Thyroid gland (tissue), 4 donors: ENCODE data around the gene ZNRF1. TPM values are rescaled to one million over a fixed set of nuclear protein-coding genes. Genes with fewer than 3 reads are reported as not detected.
A peak's percentile ranks its signal among the peaks of the same experiment; 100 is the strongest.

Experiments used
- DNase-seq, 2 donors: peaks; one replicate each; pipeline ENCODE4 v3.0.0-alpha.2; 2019
- H3K27ac ChIP-seq, 3 donors: fragments of 200-600 bp; sonication (generic); 1 replicate in 2 of 3; 2 replicates in 1 of 3; pipeline ENCODE4 v1.5.1; 2016 to 2019; ENCODE audit warnings: mild to moderate bottlenecking in 1 of 3, moderate library complexity in 1 of 3
- H3K27me3 ChIP-seq: fragments of 200-600 bp; sonication (generic); one replicate; pipeline ENCODE4 v1.5.1; 2019
- H3K36me3 ChIP-seq, 2 donors: fragments of 200-600 bp; sonication (generic); one replicate each; pipeline ENCODE4 v1.5.1; 2016 to 2019
- H3K4me1 ChIP-seq, 2 donors: fragments of 200-600 bp; sonication (generic); one replicate each; pipeline ENCODE4 v1.5.1; 2017 to 2019
- H3K4me3 ChIP-seq, 3 donors: fragments of 200-600 bp; sonication (generic); replicated peaks in 1 of 3; 1 replicate in 2 of 3; 2 replicates in 1 of 3; pipeline ENCODE4 v1.5.1; 2016; ENCODE audit warnings: mild to moderate bottlenecking in 1 of 3
- H3K9me3 ChIP-seq: fragments of 200-600 bp; sonication (generic); one replicate; pipeline ENCODE4 v1.5.1; 2017
- CTCF ChIP-seq, 6 experiments: fragments of 200-600 bp in 3 of 6; fragments of 450-650 bp in 3 of 6; sonication (generic) in 3 of 6; IDR thresholded peaks; one replicate each; pipeline ENCODE4 v1.5.1; 2016 to 2019; ENCODE audit warnings: antibody characterized with exemption in 6 of 6, mild to moderate bottlenecking in 2 of 6, inconsistent platforms in 1 of 6, moderate library complexity in 1 of 6
- POLR2A ChIP-seq, 2 donors: fragments of 450-650 bp; IDR thresholded peaks; one replicate each; pipeline ENCODE4 v1.6.1; 2017; ENCODE audit warnings: antibody characterized with exemption in 2 of 2, mild to moderate bottlenecking in 2 of 2, moderate library complexity in 1 of 2
- WGBS, 2 donors: methylation state at CpG; one replicate each; pipeline ENCODE4 v1.1.5; 2017; 5-methylcytosine and 5-hydroxymethylcytosine counted together
- intact Hi-C: fragments of 100-400 bp; cut with DNase I; formaldehyde crosslinking; loops from one replicate; pipeline ENCODE4 v1.15.1; 2023
- total RNA-seq, 4 donors: library from RNA; depleted of rRNA; stranded (reverse); fragments of >200 nt; gene quantifications; one replicate each; pipeline ENCODE4 v1.2.3, GENCODE V29; 2016

ZNRF1 gene
- total RNA-seq, 4 donors from 2014 or later, result 47.4 to 94.5 (median 57.4) TPM

GRCh38 chr16:75110637-75111513, 112.1 kb downstream of the ZNRF1 start:
- H3K27me3 ChIP-seq, result no peaks in the 10 kb centered on the region
- no peak overlapping the region for H3K4me3 ChIP-seq
- DNase-seq, result peak; percentile 93 to 95
- WGBS, 2 donors, result 15 to 31% methylated on average over 20 to 22 of the region's 28 CpGs
- peak overlapping the region; percentile 82 to 93 (median 91) for H3K27ac ChIP-seq
- no peaks in the 10 kb centered on the region for H3K36me3 ChIP-seq
- no peaks in the 10 kb centered on the region for H3K9me3 ChIP-seq
- H3K4me1 ChIP-seq, result peaks cover 54 to 71% of the 10 kb centered on the region in 2 donors
- intact Hi-C loops, result loop anchor here (2.0 to 10.0 kb wide), 2 partner anchors 112 to 406 kb away; partner anchors contain the start of genes MLKL and ZNRF1
- TF ChIP-seq CTCF (IDR thresholded peaks at IDR 0.05) (peak; percentile 81 to 97 (median 93)), POLR2A (IDR thresholded peaks at IDR 0.05) (peak in 1 of 2 donors; percentile 16)

GRCh38 chr16:75111514-75111940, 112.7 kb downstream of the ZNRF1 start:
- H3K4me1 ChIP-seq, result peaks cover 54 to 71% of the 10 kb centered on the region in 2 donors
- WGBS, 2 donors, result 19 to 76% methylated on average over 3 to 5 of the region's 7 CpGs

DNA sequence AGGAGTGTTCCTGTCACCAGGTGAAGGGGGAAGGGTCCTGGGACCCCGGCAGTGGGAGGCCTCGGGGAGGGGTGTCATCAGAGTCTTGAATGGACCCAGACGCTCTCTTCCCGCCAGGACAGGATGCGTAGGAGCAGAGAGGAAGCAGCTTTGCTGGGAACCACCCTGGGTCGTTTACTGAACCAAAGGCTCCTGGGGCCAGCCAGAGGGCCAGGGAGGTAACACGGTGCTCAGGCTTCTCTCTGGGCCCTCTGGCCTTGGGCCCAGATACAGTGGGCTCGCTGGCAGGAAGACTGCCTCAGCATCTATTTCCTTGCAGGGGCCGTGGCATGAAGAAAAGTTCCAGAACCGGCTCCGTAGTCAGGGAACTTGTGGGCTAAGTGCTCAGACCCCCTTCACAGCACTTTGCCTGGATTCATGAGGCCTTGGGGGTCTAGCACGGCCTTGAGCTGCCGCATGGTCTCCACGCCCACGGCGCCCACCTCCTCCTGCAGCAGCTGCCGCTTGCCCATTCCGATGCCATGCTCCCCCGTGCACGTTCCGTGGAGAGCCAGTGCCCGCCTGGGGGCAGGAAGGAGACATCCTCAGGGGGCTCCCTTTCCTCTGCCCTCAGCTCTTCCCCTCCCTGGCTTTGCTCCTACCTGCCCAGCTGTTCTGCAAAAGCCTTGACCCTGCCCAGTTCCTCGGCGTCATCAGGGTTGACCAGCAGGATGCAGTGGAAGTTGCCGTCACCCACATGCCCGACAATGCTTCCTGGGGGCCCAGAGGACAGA, 113.3 kb downstream of the ZNRF1 start:
- WGBS, 2 donors, result 59 to 63% methylated on average over 15 of the region's 26 CpGs
- TF ChIP-seq POLR2A (IDR thresholded peaks at IDR 0.05) (no peak), CTCF (IDR thresholded peaks at IDR 0.05) (no peak)

More at GRCh38 chr16:75111514-75111940, 112.7 kb downstream of the ZNRF1 start:
- intact Hi-C loops, result loop anchor here (2.0 to 10.0 kb wide), 2 partner anchors 113 to 407 kb away; partner anchors contain the start of genes MLKL and ZNRF1
- Histone ChIP-seq H3K36me3 (no peaks in the 10 kb centered on the region), H3K27me3 (no peaks in the 10 kb centered on the region), H3K27ac (peak overlapping the region; percentile 82 to 93 (median 91)), H3K4me3 (no peak overlapping the region), H3K9me3 (no peaks in the 10 kb centered on the region)
- TF ChIP-seq CTCF (IDR thresholded peaks at IDR 0.05) (no peak), POLR2A (IDR thresholded peaks at IDR 0.05) (no peak)
- DNase-seq, result no peak

GRCh38 chr16:75112734-75113491, 114.1 kb downstream of the ZNRF1 start:
- WGBS, 2 donors, result 66 to 71% methylated on average over 14 of the region's 14 CpGs
- Histone ChIP-seq H3K9me3 (no peaks in the 10 kb centered on the region), H3K27me3 (no peaks in the 10 kb centered on the region), H3K27ac (peak overlapping the region in 1 of 3 donors; percentile 82), H3K4me3 (no peak overlapping the region), H3K4me1 (peaks cover 45 to 59% of the 10 kb centered on the region in 2 donors), H3K36me3 (no peaks in the 10 kb centered on the region)
- no peak for DNase-seq
- TF ChIP-seq POLR2A (IDR thresholded peaks at IDR 0.05) (no peak), CTCF (IDR thresholded peaks at IDR 0.05) (no peak)
- intact Hi-C loops, result loop anchor here (10.0 kb wide), 1 partner anchor 408 kb away; the partner anchor contains the start of gene MLKL

More for the DNA sequence above, 113.3 kb downstream of the ZNRF1 start:
- H3K9me3 ChIP-seq, result no peaks in the 10 kb centered on the region
- peaks cover 49 to 66% of the 10 kb centered on the region in 2 donors for H3K4me1 ChIP-seq
- H3K36me3 ChIP-seq, result no peaks in the 10 kb centered on the region
- intact Hi-C loops, result loop anchor here (2.0 to 10.0 kb wide), 2 partner anchors 113 to 407 kb away; partner anchors contain the start of genes MLKL and ZNRF1
- no peak for DNase-seq
- no peaks in the 10 kb centered on the region for H3K27me3 ChIP-seq
- peak overlapping the region in 2 of 3 donors; percentile 82 to 91 for H3K27ac ChIP-seq
- no peak overlapping the region for H3K4me3 ChIP-seq
